Upper lobe of right lung (tissue), 1 donor: ENCODE measurements around the gene GSN. TPM values are rescaled to one million over a fixed set of nuclear protein-coding genes. Genes with fewer than 3 reads are reported as not detected.

Experiments
- ATAC-seq: fragments of 200-7000 bp; cut with Tn5 transposase; one replicate; pipeline ENCODE4 v1.9.1; 2020; ENCODE audit warnings: mild to moderate bottlenecking, moderate library complexity
- DNase-seq: peaks from one replicate; pipeline ENCODE4 v3.0.0-alpha.2; 2020
- H3K27ac ChIP-seq: fragments of 200-600 bp; one replicate; pipeline ENCODE4 v1.8.0; 2022
- H3K27me3 ChIP-seq: fragments of 200-600 bp; one replicate; pipeline ENCODE4 v1.8.0; 2022; ENCODE audit warnings: mild to moderate bottlenecking
- H3K36me3 ChIP-seq: fragments of 200-600 bp; one replicate; pipeline ENCODE4 v1.8.0; 2022
- H3K4me1 ChIP-seq: fragments of 200-600 bp; one replicate; pipeline ENCODE4 v1.8.0; 2022
- H3K4me3 ChIP-seq: fragments of 200-600 bp; one replicate; pipeline ENCODE4 v1.8.0; 2022; ENCODE audit warnings: mild to moderate bottlenecking
- H3K9me3 ChIP-seq: fragments of 200-600 bp; one replicate; pipeline ENCODE4 v1.8.0; 2022
- CTCF ChIP-seq: fragments of 200-600 bp; IDR thresholded peaks from one replicate; pipeline ENCODE4 v1.8.0; 2022; ENCODE audit warnings: antibody characterized with exemption
- intact Hi-C: fragments of 100-400 bp; cut with DNase I; formaldehyde crosslinking; loops from one replicate; pipeline ENCODE4 v1.11.0; 2022
- total RNA-seq: library from RNA; stranded (reverse); fragmentation: NEBNext Ultra II Directional; extraction: Animal tissue kit (Norgen Biotek cat#: 25700); gene quantifications from one replicate; pipeline ENCODE4 v1.2.1, GENCODE V29; 2021
- donor health status: DM: no; HTN: yes; CAD: no; lungs with severe emphysema.

Gene GSN
- total RNA-seq, 1 donor from 2014 or later = 464 TPM

- Histone ChIP-seq H3K36me3 (no peaks in the 10 kb centered on the region), H3K9me3 (no peaks in the 10 kb centered on the region), H3K4me3 (no peak overlapping the region), H3K27me3 (no peaks in the 10 kb centered on the region), H3K4me1 (no peaks in the 10 kb centered on the region), H3K27ac (no peak overlapping the region)
- no peak for TF ChIP-seq CTCF
- DNase-seq = no peak
- intact Hi-C loops = no loop called here
- no peak for ATAC-seq
Measured at GRCh38 chr9:121239851-121240250, 28.1 kb upstream of the GSN start.

GRCh38 chr9:121240472-121241135, 27.4 kb upstream of the GSN start:
- intact Hi-C loops = no loop called here
- Histone ChIP-seq H3K27me3 (no peaks in the 10 kb centered on the region), H3K4me3 (no peak overlapping the region), H3K36me3 (no peaks in the 10 kb centered on the region), H3K27ac (no peak overlapping the region), H3K4me1 (no peaks in the 10 kb centered on the region), H3K9me3 (no peaks in the 10 kb centered on the region)
- no peak for TF ChIP-seq CTCF
- no peak for ATAC-seq
- no peak for DNase-seq

- no peak overlapping the region for H3K4me3 ChIP-seq
- intact Hi-C loops = no loop called here
- DNase-seq (no peak), ATAC-seq (no peak)
- no peaks in the 10 kb centered on the region for H3K36me3 ChIP-seq
- no peak overlapping the region for H3K27ac ChIP-seq
- no peak for TF ChIP-seq CTCF
- H3K27me3 ChIP-seq = no peaks in the 10 kb centered on the region
- H3K9me3 ChIP-seq = no peaks in the 10 kb centered on the region
- H3K4me1 ChIP-seq = no peaks in the 10 kb centered on the region
Measured at GRCh38 chr9:121242219-121242958, 25.6 kb upstream of the GSN start.

- Histone ChIP-seq H3K27ac (no peak overlapping the region), H3K27me3 (no peaks in the 10 kb centered on the region), H3K9me3 (no peaks in the 10 kb centered on the region), H3K4me1 (no peaks in the 10 kb centered on the region), H3K4me3 (no peak overlapping the region), H3K36me3 (no peaks in the 10 kb centered on the region)
- intact Hi-C loops = no loop called here
- ATAC-seq (no peak), DNase-seq (no peak)
- no peak for TF ChIP-seq CTCF
Measured at GRCh38 chr9:121242959-121243346, 25.0 kb upstream of the GSN start.

GRCh38 chr9:121246821-121247561, 21.0 kb upstream of the GSN start:
- H3K4me1 ChIP-seq = peaks cover 4% of the 10 kb centered on the region
- no peaks in the 10 kb centered on the region for H3K36me3 ChIP-seq
- H3K4me3 ChIP-seq = no peak overlapping the region
- TF ChIP-seq CTCF = no peak
- no peaks in the 10 kb centered on the region for H3K27me3 ChIP-seq
- no peak overlapping the region for H3K27ac ChIP-seq
- no peaks in the 10 kb centered on the region for H3K9me3 ChIP-seq
- DNase-seq (peak; percentile 69), ATAC-seq (peak; percentile 93)
- intact Hi-C loops = no loop called here
